ENCODE results near the gene RPL9. TPM values are rescaled to one million over a fixed set of nuclear protein-coding genes. Genes with fewer than 3 reads are reported as not detected.
"Not testable (repeated sequence)": the region's sequence is repeated elsewhere in the genome, so short reads cannot be mapped to it uniquely, and the experiment has no call there.

RPL9 gene
- total RNA-seq (2021; fragmentation: NEBNext Ultra II Directional; extraction: Animal tissue kit (Norgen Biotek cat#: 25700)), result 1,000 to 10,000 TPM; 1,332 to 1,543 (median 1,424) TPM
- long read RNA-seq, transcript RPL9-203 (7 exons, 1,127 nt), result minor isoform, 58 of 1,267 reads
- long read RNA-seq, transcript RPL9-213 (4 exons, 973 nt), result minor isoform, 13 of 1,267 reads
- long read RNA-seq, transcript RPL9-214 (8 exons, 2,354 nt), result major isoform, 1,128 of 1,267 reads
- long read RNA-seq, partial matches to known transcripts, result 20 of 1,267 reads
- long read RNA-seq, other reads (novel, unspliced or antisense), result 45 of 1,267 reads

GRCh38 chr4:39458505-39459300, at the start of gene RPL9, which contains the start of gene LIAS:
RPL9 (minus strand) TSS chr4:39458922; CDS start chr4:39458439, 483 bp downstream.
LIAS (plus strand) TSS chr4:39459056; CDS start chr4:39459118, 62 bp downstream.
- peak within 1 kb of the TSS; percentile 99 for H3K4me3 Mint-ChIP-seq
- H3K36me3 Mint-ChIP-seq (ENCODE audit: low read depth), result peaks cover 43% of the 10 kb centered on the region
- no peak for TF ChIP-seq CTCF (IDR thresholded peaks at IDR 0.05)
- peak within 1 kb of the TSS; percentile 99 for H3K27ac Mint-ChIP-seq
- no peaks in the 10 kb centered on the region for H3K9me3 Mint-ChIP-seq
- peaks cover 7% of the 10 kb centered on the region for H3K27me3 Mint-ChIP-seq (ENCODE audit: insufficient read depth)
- peak; percentile 98 for DNase-seq
- H3K4me1 Mint-ChIP-seq (ENCODE audit: low read depth), result peaks cover 37% of the 10 kb centered on the region

- Mint-ChIP-seq H3K4me1 (ENCODE audit: low read depth) (peaks cover 37% of the 10 kb centered on the region), H3K36me3 (ENCODE audit: low read depth) (peaks cover 36% of the 10 kb centered on the region), H3K27ac (peak overlapping the region; percentile 18; the same call in 1 of the 2 replicates), H3K9me3 (no peaks in the 10 kb centered on the region), H3K4me3 (no peak overlapping the region), H3K27me3 (ENCODE audit: insufficient read depth) (no peaks in the 10 kb centered on the region)
- TF ChIP-seq CTCF (IDR thresholded peaks at IDR 0.05), result no peak
- DNase-seq, result no peak
Measured at GRCh38 chr4:39505581-39505980, 46.9 kb upstream of the RPL9 start.

GRCh38 chr4:39504538-39504937, 45.8 kb upstream of the RPL9 start:
- no peak overlapping the region for H3K4me3 Mint-ChIP-seq
- H3K4me1 Mint-ChIP-seq (ENCODE audit: low read depth), result peaks cover 37% of the 10 kb centered on the region
- no peaks in the 10 kb centered on the region for H3K9me3 Mint-ChIP-seq
- peak overlapping the region; percentile 45 for H3K27ac Mint-ChIP-seq
- TF ChIP-seq CTCF (IDR thresholded peaks at IDR 0.05), result no peak
- H3K27me3 Mint-ChIP-seq (ENCODE audit: insufficient read depth), result no peaks in the 10 kb centered on the region
- no peak for DNase-seq
- peaks cover 32% of the 10 kb centered on the region for H3K36me3 Mint-ChIP-seq (ENCODE audit: low read depth)

- Mint-ChIP-seq H3K36me3 (ENCODE audit: low read depth) (peaks cover 36% of the 10 kb centered on the region), H3K4me1 (ENCODE audit: low read depth) (peaks cover 37% of the 10 kb centered on the region), H3K27ac (peak overlapping the region; percentile 86), H3K4me3 (0 out of 2 replicates have a peak overlapping the region, but pooled peaks have one; percentile 29)
- not testable (repeated sequence) for H3K9me3 Mint-ChIP-seq; DNase-seq; H3K27me3 Mint-ChIP-seq (ENCODE audit: insufficient read depth)
Measured at GRCh38 chr4:39502664-39503035, 43.9 kb upstream of the RPL9 start.

- Mint-ChIP-seq H3K9me3 (no peaks in the 10 kb centered on the region), H3K4me1 (ENCODE audit: low read depth) (peaks cover 37% of the 10 kb centered on the region), H3K27ac (peak overlapping the region; percentile 86), H3K36me3 (ENCODE audit: low read depth) (peaks cover 36% of the 10 kb centered on the region), H3K4me3 (peak overlapping the region; percentile 36), H3K27me3 (ENCODE audit: insufficient read depth) (no peaks in the 10 kb centered on the region)
- DNase-seq, result peak; percentile 77
- no peak for TF ChIP-seq CTCF (IDR thresholded peaks at IDR 0.05)
Measured at GRCh38 chr4:39502019-39502663, 43.4 kb upstream of the RPL9 start.

All from HFFc6 (cell line).